HK-2 (cell line): Measurements from ENCODE around the gene PHKG1.
A peak's percentile ranks its signal among the peaks of the same experiment; 100 is the strongest.
"Not testable (repeated sequence)": the region's sequence is repeated elsewhere in the genome, so short reads cannot be mapped to it uniquely, and the experiment has no call there.

Experiments
- DNase-seq: peaks from one replicate; pipeline ENCODE4 v3.0.0-alpha.2; 2018; ENCODE audit not compliant: unreplicated experiment

Gene PHKG1

GRCh38 chr7:56092789-56093531 lies at the start of gene PHKG1:
TSS of gene PHKG1 (minus strand) at chr7:56092952. CDS start at chr7:56088941, 4,011 bp downstream.
- DNase-seq = peak; percentile 39

- not testable (repeated sequence) for DNase-seq
These were observed 38.3 kb upstream of the PHKG1 start for GRCh38 chr7:56131062-56131461.

DNA sequence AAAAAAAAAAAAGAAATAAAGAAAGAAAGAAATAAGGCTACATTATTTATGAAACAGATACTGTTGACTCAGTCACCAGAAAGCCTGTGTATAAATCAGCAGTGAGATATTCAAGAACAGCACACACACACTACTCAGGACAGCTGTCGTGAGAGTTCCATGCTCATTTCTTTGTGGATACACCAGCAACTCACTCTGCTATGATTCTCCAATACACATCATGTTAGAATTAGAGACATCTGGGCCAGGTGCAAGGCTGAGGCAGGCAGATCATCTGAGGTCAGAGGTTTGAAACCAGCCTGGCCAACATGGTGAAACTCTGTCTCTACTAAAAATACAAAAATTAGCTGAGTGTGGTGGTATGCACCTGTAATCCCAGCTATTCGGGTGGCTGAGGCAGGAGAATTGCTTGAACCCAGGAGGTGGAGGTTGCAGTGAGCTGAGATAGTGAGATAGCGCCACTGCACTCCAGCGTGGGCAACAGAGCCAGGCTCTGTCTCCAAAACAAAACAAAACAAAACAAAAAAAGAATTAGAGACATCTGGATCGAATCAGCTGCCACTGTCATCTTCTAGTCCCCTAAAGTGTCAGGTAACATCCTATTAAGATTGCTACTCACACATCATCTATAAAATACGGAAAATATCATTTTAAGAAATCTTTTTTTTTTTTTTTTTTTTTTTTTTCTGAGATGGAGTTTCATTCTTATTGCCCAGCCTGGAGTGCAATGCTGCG lies 34.7 kb upstream of the PHKG1 start:
- DNase-seq = no peak

DNA sequence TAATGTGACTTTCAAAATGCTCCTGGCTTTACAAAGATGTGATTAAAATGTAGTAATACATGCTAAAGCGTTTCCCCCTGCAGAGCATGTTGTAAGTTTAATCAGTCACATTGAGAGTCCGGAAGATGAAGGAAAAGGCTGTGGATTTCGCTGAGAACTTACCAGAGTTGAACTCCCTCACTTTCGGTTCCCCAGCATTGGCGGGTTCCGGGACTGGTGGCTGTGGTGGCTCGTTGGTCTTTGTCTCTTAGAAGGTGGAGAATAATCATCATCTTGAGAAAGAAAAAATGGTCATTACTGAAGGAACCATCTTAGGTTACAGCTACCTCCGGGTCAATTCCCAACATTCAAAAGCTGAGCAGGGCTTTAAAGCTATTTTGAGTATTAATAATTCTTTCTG lies 33.1 kb upstream of the PHKG1 start:
- DNase-seq = no peak

DNA sequence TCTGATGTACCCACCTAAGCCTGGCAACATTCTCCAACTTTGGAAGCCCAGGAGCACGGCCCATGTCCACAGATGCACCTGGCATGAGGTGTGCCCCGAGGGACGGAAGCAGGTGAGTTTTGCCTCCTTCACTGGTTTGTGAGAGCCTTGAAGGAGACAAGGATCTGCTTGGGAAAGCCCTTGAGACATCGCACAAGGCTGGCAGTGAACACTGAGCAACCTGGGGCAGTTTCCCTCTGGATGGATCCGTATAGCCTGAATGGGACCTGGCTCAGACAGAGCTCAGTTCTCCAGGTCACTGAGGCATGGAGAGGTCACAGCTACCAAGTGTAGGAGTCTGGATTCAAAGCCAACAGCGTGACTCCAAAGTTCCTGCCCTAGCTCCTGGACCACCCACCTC lies 32.2 kb upstream of the PHKG1 start:
- no peak for DNase-seq

GRCh38 chr7:56121440-56121839 lies 28.7 kb upstream of the PHKG1 start:
- no peak for DNase-seq

DNA sequence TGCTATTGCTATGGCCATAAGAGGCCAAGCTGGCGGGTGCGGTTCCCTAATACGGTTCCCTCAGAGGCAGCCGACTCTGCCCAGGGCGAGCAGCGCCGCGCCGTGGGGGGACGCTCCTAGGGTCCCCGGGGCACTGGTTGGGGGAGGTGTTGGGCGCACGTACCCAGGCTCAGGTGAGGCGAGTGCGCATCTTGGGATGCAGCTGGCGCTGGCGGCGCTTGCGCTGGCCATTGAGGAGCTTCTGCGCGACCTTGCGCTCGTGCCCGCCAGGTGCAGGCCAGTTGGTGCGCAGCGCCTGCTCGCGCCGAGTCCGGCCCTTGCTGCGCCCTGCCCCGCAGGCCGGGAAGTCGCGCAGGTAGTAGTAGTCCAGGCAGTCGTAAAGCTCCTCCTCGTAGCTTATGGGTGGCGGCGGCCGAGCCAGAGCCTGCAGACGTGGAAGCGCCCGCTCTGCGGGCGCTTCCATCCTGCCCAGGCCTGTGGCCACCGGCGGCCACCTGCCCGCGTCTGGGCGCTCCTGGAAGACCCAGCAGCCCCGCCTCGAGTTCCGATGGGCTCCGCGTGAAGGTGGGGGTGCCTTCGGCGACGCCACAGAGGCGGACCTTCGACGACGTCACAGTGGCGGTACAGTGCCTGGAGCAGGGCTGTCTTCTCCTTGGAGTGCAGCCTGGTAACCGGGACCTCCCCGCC lies 23.2 kb upstream of the PHKG1 start, which contains the start of gene NUPR2:
NUPR2 (minus strand) TSS at position 566 of the 687 bp plus-strand sequence; CDS start at position 463, 103 bp downstream.
- DNase-seq = no peak

DNA sequence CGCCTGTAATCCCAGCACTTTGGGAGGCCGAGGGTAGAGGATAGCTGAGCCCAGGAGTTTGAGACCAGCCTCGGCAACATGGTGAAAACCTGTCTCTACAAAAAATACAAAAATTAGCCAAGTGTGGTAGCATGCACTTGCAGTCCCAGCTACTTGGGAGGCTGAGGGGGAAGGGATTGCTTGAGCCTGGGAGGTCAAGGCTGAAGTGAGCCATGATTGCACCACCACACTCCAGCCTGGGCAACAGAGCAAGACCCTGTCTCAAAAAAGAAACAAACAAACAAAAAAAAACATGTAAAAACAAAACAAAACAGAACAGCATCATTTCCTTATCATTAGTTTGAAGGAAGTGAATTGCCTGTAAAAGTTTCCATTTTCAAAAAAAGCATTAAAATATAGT lies 19.5 kb upstream of the PHKG1 start:
- not testable (repeated sequence) for DNase-seq

DNA sequence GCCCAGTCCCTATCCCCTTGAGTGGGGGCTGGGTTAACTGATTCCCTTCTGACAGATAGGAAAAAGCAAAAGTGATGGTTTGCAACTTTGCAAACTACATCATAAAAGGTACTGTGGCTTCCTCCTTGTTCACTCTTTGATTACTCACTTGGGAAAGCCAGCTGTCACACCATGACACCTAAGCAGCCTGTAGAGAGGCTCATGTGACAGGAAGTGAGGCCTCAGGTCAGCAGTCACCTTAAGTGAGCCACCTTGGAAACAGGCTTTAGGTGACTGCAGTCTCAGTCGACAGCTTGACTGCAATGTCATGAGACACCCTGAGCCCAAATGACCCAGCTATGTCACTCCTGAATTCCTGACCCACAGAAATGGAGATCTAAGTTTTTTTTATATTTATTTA lies 17.9 kb upstream of the PHKG1 start:
- DNase-seq = no peak

GRCh38 chr7:56107954-56108258 lies 15.2 kb upstream of the PHKG1 start:
- DNase-seq = no peak

GRCh38 chr7:56106108-56107073 lies 13.6 kb upstream of the PHKG1 start, which contains the start of gene CHCHD2:
TSS of gene CHCHD2 (minus strand) at chr7:56106476. CDS start at chr7:56106413, 63 bp downstream.
- peak; percentile 95 for DNase-seq

- DNase-seq = peak; percentile 25
These were observed 12.8 kb upstream of the PHKG1 start for GRCh38 chr7:56105508-56105907.

DNA sequence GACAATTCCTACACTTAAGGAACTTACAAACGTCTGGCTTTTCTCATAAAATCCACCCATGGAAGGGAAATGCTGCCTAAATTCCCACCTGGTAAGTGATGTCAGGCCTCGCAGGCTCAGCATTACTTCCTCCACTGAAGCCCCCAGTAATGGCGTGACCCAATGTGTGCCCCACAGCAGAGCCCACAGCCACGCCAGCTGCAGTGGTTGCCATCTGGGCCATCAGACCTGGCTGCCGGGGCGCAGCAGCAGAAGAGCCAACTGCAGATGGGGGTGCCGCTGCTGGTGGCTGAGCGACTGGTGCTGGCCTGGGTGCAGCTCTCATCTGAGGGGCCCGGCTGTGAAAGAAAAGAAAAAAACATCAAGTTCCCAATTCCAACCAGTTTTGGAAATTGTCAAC lies 11.4 kb upstream of the PHKG1 start:
- DNase-seq = not testable (repeated sequence)

DNA sequence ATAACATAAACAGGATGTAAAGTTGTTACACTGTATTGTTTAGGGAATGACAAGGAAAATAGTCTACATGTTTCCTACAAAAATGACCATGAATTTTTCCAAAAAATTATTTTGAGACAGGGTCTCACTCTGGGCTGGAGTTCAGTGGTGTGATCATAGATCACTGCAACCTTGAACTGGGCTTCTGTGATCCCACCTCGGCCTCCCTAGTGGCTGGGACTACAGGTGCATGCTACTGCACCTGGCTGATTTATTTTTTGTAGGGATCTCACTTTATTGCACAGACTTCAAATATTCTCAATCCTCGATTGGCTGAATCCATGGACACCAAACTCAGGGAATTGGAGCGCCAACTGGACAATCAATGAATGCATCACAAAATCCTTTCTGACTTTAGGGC lies 6.9 kb upstream of the PHKG1 start:
- DNase-seq = no peak

GRCh38 chr7:56098187-56099008 lies 5.6 kb upstream of the PHKG1 start:
- not testable (repeated sequence) for DNase-seq

- no peak for DNase-seq
These were observed 4.9 kb upstream of the PHKG1 start for GRCh38 chr7:56097700-56098099.

GRCh38 chr7:56092388-56092787 lies 364 bp downstream of the PHKG1 start:
- not testable (repeated sequence) for DNase-seq

- no peak for DNase-seq
These were observed 1.2 kb downstream of the PHKG1 start for GRCh38 chr7:56091591-56091990.

GRCh38 chr7:56087445-56087844 lies 5.3 kb downstream of the PHKG1 start:
- DNase-seq = no peak

- no peak for DNase-seq
These were observed 6.0 kb downstream of the PHKG1 start for GRCh38 chr7:56086761-56087160.
